Stomach (tissue), 9 donors: ENCODE data around the gene RBMS2. TPM values are rescaled to one million over a fixed set of nuclear protein-coding genes. Genes with fewer than 3 reads are reported as not detected.

Source experiments
- DNase-seq, 2 donors: peaks; one replicate each; pipeline versions ENCODE4 v3.0.0 to v3.0.0-alpha.2; 2013 to 2019
- H3K27ac ChIP-seq, 5 donors: fragments of 200-600 bp in 4 of 5; sonication (generic) in 4 of 5; one replicate each; pipeline ENCODE4 v1.5.1; 2013 to 2019; ENCODE audit warnings: mild to moderate bottlenecking in 1 of 5, moderate library complexity in 1 of 5
- H3K27me3 ChIP-seq, 3 donors: fragments of 200-600 bp; sonication (generic); one replicate each; pipeline ENCODE4 v1.5.1; 2017 to 2019; ENCODE audit warnings: mixed run types in 1 of 3
- H3K36me3 ChIP-seq, 4 donors: fragments of 200-600 bp; sonication (generic); 1 replicate in 3 of 4; 2 replicates in 1 of 4; pipeline ENCODE4 v1.5.1; 2016 to 2019
- H3K4me1 ChIP-seq, 4 donors: fragments of 200-600 bp; sonication (generic); one replicate each; pipeline ENCODE4 v1.5.1; 2016 to 2019
- H3K4me3 ChIP-seq, 4 donors: fragments of 200-600 bp; sonication (generic) in 3 of 4; one replicate each; pipeline ENCODE4 v1.5.1; 2016 to 2019; ENCODE audit warnings: mild to moderate bottlenecking in 1 of 4
- H3K9me3 ChIP-seq, 4 donors: fragments of 200-600 bp; sonication (generic); one replicate each; pipeline ENCODE4 v1.5.1; 2016 to 2019
- CTCF ChIP-seq, 7 experiments: fragments of 450-650 bp in 4 of 7; fragments of 200-600 bp in 3 of 7; sonication (generic) in 3 of 7; IDR thresholded peaks; one replicate each; pipeline ENCODE4 v1.5.1; 2016 to 2019; ENCODE audit warnings: antibody characterized with exemption in 7 of 7, control low read depth in 2 of 7, mild to moderate bottlenecking in 1 of 7
- EP300 ChIP-seq: sonication (generic); formaldehyde crosslinking; IDR thresholded peaks from one replicate; pipeline ENCODE4 v1.6.1; 2017; ENCODE audit warnings: antibody characterized with exemption
- POLR2A ChIP-seq, 4 donors: fragments of 450-650 bp; IDR thresholded peaks; one replicate each; pipeline ENCODE4 v1.6.1; 2016; ENCODE audit warnings: antibody characterized with exemption in 4 of 4, control low read depth in 2 of 4, mild to moderate bottlenecking in 1 of 4, moderate library complexity in 1 of 4
- POLR2AphosphoS5 ChIP-seq, 3 donors: sonication (generic); formaldehyde crosslinking; IDR thresholded peaks; one replicate each; pipeline ENCODE4 v1.6.1; 2016; ENCODE audit warnings: antibody characterized with exemption in 3 of 3
- WGBS, 5 donors: extraction: QIAGEN DNeasy Blood & Tissue Kit in 3 of 5; methylation state at CpG; one replicate each; pipeline versions ENCODE4 v1.1.5 to v1.1.7; 2013 to 2018; 5-methylcytosine and 5-hydroxymethylcytosine counted together
- intact Hi-C: fragments of 100-400 bp; cut with DNase I; formaldehyde crosslinking; loops from one replicate; pipeline ENCODE4 v1.15.1; 2023; ENCODE audit warnings: low total_unique reads
- polyA plus RNA-seq, 3 donors: library from polyadenylated mRNA; stranded (reverse); fragments of 200-250 nt; gene quantifications; one replicate each; pipeline ENCODE4 v1.2.3, GENCODE V29; 2013
- small RNA-seq, 4 donors: library from RNA; depleted of rRNA; stranded (forward); fragments of <200 nt; gene quantifications; one replicate each; pipeline ENCODE3, GENCODE V24; 2016
- total RNA-seq, 5 donors: library from RNA; depleted of rRNA; stranded (reverse); fragments of >200 nt; gene quantifications; one replicate each; pipeline versions ENCODE4 v1.1.0 to v1.2.3, GENCODE V29; 2014 to 2016
- donor health status: healthy with polysubstance abuse.
- donor health status: Bipolar disorder and iron deficiency.
- donor health status: healthy.

RBMS2 gene
- total and polyA plus RNA-seq, 8 donors: 4.2 to 123 (median 9.8) TPM

- H3K4me3 ChIP-seq: no peak overlapping the region
- intact Hi-C loops: loop anchor here (10.0 kb wide), 1 partner anchor 47 kb away; the partner anchor contains the start of gene PTGES3
- peaks cover 29 to 86% (median 66%) of the 10 kb centered on the region in 4 donors for H3K4me1 ChIP-seq
- no peaks in the 10 kb centered on the region for H3K27me3 ChIP-seq
- no peak for TF ChIP-seq CTCF (IDR thresholded peaks at IDR 0.05)
- TF ChIP-seq EP300: no peak
- no peak for TF ChIP-seq POLR2A (IDR thresholded peaks at IDR 0.05)
- TF ChIP-seq POLR2AphosphoS5 (IDR thresholded peaks at IDR 0.05): no peak
- peak overlapping the region in 4 of 5 donors; percentile 89 to 96 (median 95) for H3K27ac ChIP-seq
- WGBS, 5 donors: 45 to 63% (median 56%) methylated on average over 2 of the region's 2 CpGs
- no peak for DNase-seq
- H3K9me3 ChIP-seq: no peaks in the 10 kb centered on the region
- H3K36me3 ChIP-seq: peaks cover 51 to 53% (median 52%) of the 10 kb centered on the region in 4 donors
These were observed 116.0 kb downstream of the RBMS2 start for GRCh38 chr12:56637621-56638020.

GRCh38 chr12:56641219-56641618 lies 119.6 kb downstream of the RBMS2 start:
- Histone ChIP-seq H3K27me3 (no peaks in the 10 kb centered on the region), H3K36me3 (peaks cover 68 to 73% (median 72%) of the 10 kb centered on the region in 4 donors), H3K4me1 (peaks cover 16 to 77% (median 59%) of the 10 kb centered on the region in 4 donors), H3K9me3 (no peaks in the 10 kb centered on the region), H3K4me3 (no peak overlapping the region), H3K27ac (no peak overlapping the region)
- intact Hi-C loops: loop anchor here (10.0 kb wide), 1 partner anchor 84 kb away; the partner anchor contains the start of gene NACA
- WGBS, 5 donors: 73 to 84% (median 82%) methylated on average over 6 of the region's 6 CpGs
- DNase-seq: no peak
- TF ChIP-seq EP300: no peak

GRCh38 chr12:56644654-56645053 lies 123.0 kb downstream of the RBMS2 start:
- DNase-seq: peak in 1 of 2 donors; percentile 26
- Histone ChIP-seq H3K27ac (peak overlapping the region; percentile 92 to 97 (median 95)), H3K4me3 (peak overlapping the region; percentile 84 to 98 (median 90)), H3K27me3 (no peaks in the 10 kb centered on the region), H3K4me1 (peaks cover 11 to 57% (median 47%) of the 10 kb centered on the region in 4 donors), H3K36me3 (peaks cover 47 to 50% (median 49%) of the 10 kb centered on the region in 4 donors), H3K9me3 (no peaks in the 10 kb centered on the region)
- TF ChIP-seq CTCF (IDR thresholded peaks at IDR 0.05) (no peak), POLR2AphosphoS5 (IDR thresholded peaks at IDR 0.05) (no peak), EP300 (no peak), POLR2A (IDR thresholded peaks at IDR 0.05) (no peak)
- WGBS, 5 donors: 17 to 33% (median 26%) methylated on average over 4 of the region's 4 CpGs
- intact Hi-C loops: loop anchor here (10.0 kb wide), 1 partner anchor 80 kb away; the partner anchor contains the start of gene NACA

GRCh38 chr12:56645201-56645716 lies 123.6 kb downstream of the RBMS2 start:
- peaks cover 41 to 44% (median 43%) of the 10 kb centered on the region in 4 donors for H3K36me3 ChIP-seq
- intact Hi-C loops: loop anchor here (10.0 kb wide), 1 partner anchor 80 kb away; the partner anchor contains the start of gene NACA
- no peak for TF ChIP-seq CTCF (IDR thresholded peaks at IDR 0.05)
- H3K27me3 ChIP-seq: no peaks in the 10 kb centered on the region
- 0% methylated on average over 29 of the region's 29 CpGs for WGBS, 5 donors
- peak overlapping the region; percentile 84 to 98 (median 90) for H3K4me3 ChIP-seq
- H3K27ac ChIP-seq: peak overlapping the region; percentile 92 to 97 (median 95)
- DNase-seq: peak in 1 of 2 donors; percentile 54
- H3K4me1 ChIP-seq: peaks cover 11 to 55% (median 45%) of the 10 kb centered on the region in 4 donors
- no peaks in the 10 kb centered on the region for H3K9me3 ChIP-seq

Small RNA genes within 50 kb of the gene (small RNA-seq; reads per million reads assigned to genes)
- gene RNU6-343P (0 reads per million in 4 donors), gene SNORD59A (11,110 to 64,869 (median 33,854) reads per million in 4 donors)

Other genes with a start within 250 kb of the RBMS2 start
- 100 to 1,000 TPM; 109 to 174 (median 135) TPM for gene CS, start 221.5 kb upstream of the RBMS2 start, total RNA-seq
- 10 to 100 TPM; 51.9 to 63.7 (median 55.4) TPM for gene CS, start 221.5 kb upstream of the RBMS2 start, polyA plus RNA-seq
- gene CNPY2, start 205.8 kb upstream of the RBMS2 start, total RNA-seq: 100 to 1,000 TPM in 1 of 5 donors, 10 to 100 TPM in 4; 39.7 to 112 (median 94.1) TPM
- 100 to 1,000 TPM in 1 of 3 donors, 10 to 100 TPM in 2; 71.0 to 105 (median 73.9) TPM for gene CNPY2, start 205.8 kb upstream of the RBMS2 start, polyA plus RNA-seq
- gene PAN2, start 187.8 kb upstream of the RBMS2 start, total RNA-seq: 100 to 1,000 TPM in 2 of 5 donors, 10 to 100 TPM in 3; 41.7 to 146 (median 49.3) TPM
- 10 to 100 TPM in 1 of 3 donors, 1 to 10 TPM in 2; 4.9 to 28.4 (median 9.5) TPM for gene PAN2, start 187.8 kb upstream of the RBMS2 start, polyA plus RNA-seq
- gene IL23A, start 182.9 kb upstream of the RBMS2 start, total RNA-seq: 1 to 10 TPM in 1 of 5 donors, not detected in 4; 1.1 TPM
- 1 to 10 TPM in 1 of 3 donors, under 1 TPM in 1, not detected in 1; 0.56 to 1.9 TPM for gene IL23A, start 182.9 kb upstream of the RBMS2 start, polyA plus RNA-seq
- 100 to 1,000 TPM in 4 of 5 donors, 10 to 100 TPM in 1; 82.6 to 245 (median 104) TPM for gene STAT2, start 161.7 kb upstream of the RBMS2 start, total RNA-seq
- gene STAT2, start 161.7 kb upstream of the RBMS2 start, polyA plus RNA-seq: 10 to 100 TPM; 22.6 to 29.6 (median 28.3) TPM
- not detected for gene APOF, start 159.0 kb upstream of the RBMS2 start, total RNA-seq
- not detected for gene APOF, start 159.0 kb upstream of the RBMS2 start, polyA plus RNA-seq
- 10 to 100 TPM in 2 of 5 donors, 1 to 10 TPM in 3; 3.8 to 64.7 (median 8.1) TPM for gene TIMELESS, start 72.4 kb upstream of the RBMS2 start, total RNA-seq
- gene TIMELESS, start 72.4 kb upstream of the RBMS2 start, polyA plus RNA-seq: 1 to 10 TPM; 4.0 to 7.4 (median 5.2) TPM
- gene MIP, start 67.2 kb upstream of the RBMS2 start, total RNA-seq: not detected
- gene MIP, start 67.2 kb upstream of the RBMS2 start, polyA plus RNA-seq: not detected
- gene SPRYD4, start 53.2 kb upstream of the RBMS2 start, total RNA-seq: 1 to 10 TPM in 4 of 5 donors, under 1 TPM in 1; 0.29 to 5.8 (median 3.5) TPM
- 1 to 10 TPM; 1.8 to 2.1 (median 2.0) TPM for gene SPRYD4, start 53.2 kb upstream of the RBMS2 start, polyA plus RNA-seq
- gene GLS2, start 33.7 kb upstream of the RBMS2 start, total RNA-seq: 1 to 10 TPM in 3 of 5 donors, not detected in 2; 1.3 to 7.6 (median 3.9) TPM
- 10 to 100 TPM in 1 of 3 donors, 1 to 10 TPM in 2; 2.6 to 11.2 (median 5.4) TPM for gene GLS2, start 33.7 kb upstream of the RBMS2 start, polyA plus RNA-seq
- gene BAZ2A, start 108.5 kb downstream of the RBMS2 start, total RNA-seq: 100 to 1,000 TPM in 3 of 5 donors, 10 to 100 TPM in 2; 69.4 to 158 (median 112) TPM
- gene BAZ2A, start 108.5 kb downstream of the RBMS2 start, polyA plus RNA-seq: 10 to 100 TPM in 2 of 3 donors, 1 to 10 TPM in 1; 9.5 to 19.4 (median 11.6) TPM
- 100 to 1,000 TPM; 183 to 604 (median 386) TPM for gene ATP5F1B, start 124.2 kb downstream of the RBMS2 start, total RNA-seq
- gene ATP5F1B, start 124.2 kb downstream of the RBMS2 start, polyA plus RNA-seq: 100 to 1,000 TPM; 505 to 573 (median 536) TPM
- 100 to 1,000 TPM in 1 of 5 donors, 10 to 100 TPM in 4; 43.3 to 120 (median 78.8) TPM for gene PTGES3, start 166.5 kb downstream of the RBMS2 start, total RNA-seq
- gene PTGES3, start 166.5 kb downstream of the RBMS2 start, polyA plus RNA-seq: 100 to 1,000 TPM in 2 of 3 donors, 10 to 100 TPM in 1; 97.7 to 145 (median 113) TPM
- 1,000 to 10,000 TPM in 2 of 5 donors, 100 to 1,000 TPM in 3; 366 to 1,322 (median 558) TPM for gene NACA, start 203.5 kb downstream of the RBMS2 start, total RNA-seq
- gene NACA, start 203.5 kb downstream of the RBMS2 start, polyA plus RNA-seq: 1,000 to 10,000 TPM; 1,626 to 2,450 (median 1,999) TPM
- 10 to 100 TPM in 3 of 5 donors, 1 to 10 TPM in 1, not detected in 1; 5.2 to 45.5 (median 16.8) TPM for gene PRIM1, start 230.5 kb downstream of the RBMS2 start, total RNA-seq
- 1 to 10 TPM; 4.3 to 5.7 (median 5.0) TPM for gene PRIM1, start 230.5 kb downstream of the RBMS2 start, polyA plus RNA-seq
- 1 to 10 TPM in 4 of 5 donors, not detected in 1; 4.4 to 8.0 (median 6.2) TPM for gene HSD17B6, start 241.5 kb downstream of the RBMS2 start, total RNA-seq
- gene HSD17B6, start 241.5 kb downstream of the RBMS2 start, polyA plus RNA-seq: 10 to 100 TPM in 1 of 3 donors, 1 to 10 TPM in 2; 4.9 to 11.3 (median 5.4) TPM